HG03064 (cell line): ENCODE measurements around the gene LINC01488.

Experiments
- ATAC-seq: cut with Tn5 transposase; IDR thresholded peaks from one replicate; pipeline ENCODE4 v1.9.1; 2021; ENCODE audit warnings: low read depth; ENCODE audit not compliant: unreplicated experiment

The LINC01488 gene

DNA sequence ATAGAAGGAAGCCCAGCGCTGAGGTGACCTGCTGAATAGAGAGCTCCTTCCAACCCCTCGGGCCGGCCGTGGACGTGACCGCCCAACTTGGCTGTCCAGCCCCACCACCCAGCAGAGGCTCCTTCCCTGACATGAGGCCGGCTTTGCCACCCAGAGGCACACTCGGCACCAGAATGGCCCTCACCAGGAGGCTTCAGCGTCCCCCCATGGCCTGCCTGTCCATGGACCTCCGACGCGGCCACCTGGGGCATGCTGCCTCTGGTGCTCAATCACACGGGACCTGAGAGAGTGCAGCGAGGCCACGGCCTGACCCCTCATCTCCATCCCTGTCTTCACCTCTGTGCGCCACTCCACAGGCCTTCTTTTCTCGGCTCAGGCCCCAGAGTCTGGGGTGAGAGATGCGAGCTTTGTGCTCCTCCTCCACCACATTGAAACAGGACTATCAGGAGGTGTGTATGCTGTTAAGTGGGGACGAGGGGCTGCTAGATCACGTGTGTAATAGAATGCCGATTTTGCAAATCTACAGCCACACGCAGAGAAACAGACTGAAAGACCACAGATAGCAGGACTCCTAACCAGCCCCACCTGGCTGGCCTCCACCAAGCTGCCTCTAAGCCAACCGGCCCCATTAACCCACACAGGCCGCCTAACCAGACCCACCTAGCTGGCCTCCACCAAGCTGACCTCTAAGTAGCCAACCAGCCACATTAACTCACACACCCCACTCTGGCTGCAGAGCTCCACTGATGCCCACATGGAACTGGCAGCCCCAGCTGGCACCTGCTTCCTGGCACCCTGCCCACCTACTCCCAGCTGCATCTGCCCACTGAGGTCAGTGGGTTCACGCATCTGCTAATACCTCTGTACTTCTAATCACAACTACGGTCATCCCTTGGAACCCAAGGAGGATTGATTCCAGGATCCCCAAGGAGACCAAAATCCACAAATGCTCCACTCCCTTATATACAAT, 20.7 kb downstream of the LINC01488 start:
- ATAC-seq = no peak

DNA sequence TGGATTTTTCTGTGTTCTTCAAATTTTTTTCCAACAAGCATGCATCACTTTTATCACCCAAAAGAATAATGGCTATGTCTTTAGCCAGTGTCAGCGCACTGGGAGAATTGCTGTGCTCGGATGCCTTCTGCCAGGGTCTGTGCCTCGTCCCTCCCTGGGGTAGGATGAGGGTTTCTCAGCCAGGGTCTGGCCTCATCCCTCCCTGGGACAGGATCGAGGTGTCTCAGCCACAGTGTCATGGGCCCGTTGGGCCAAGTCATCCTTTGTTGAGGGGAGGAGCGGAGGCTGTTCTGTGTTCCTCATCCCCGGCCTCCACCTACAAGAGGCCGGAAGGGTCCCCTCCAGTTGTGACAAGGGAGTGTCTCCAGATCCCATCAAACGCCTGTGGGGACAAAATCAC, 22.7 kb downstream of the LINC01488 start:
- no peak for ATAC-seq

- no peak for ATAC-seq
Observed at GRCh38 chr11:69504576-69505335, 23.3 kb downstream of the LINC01488 start.

DNA sequence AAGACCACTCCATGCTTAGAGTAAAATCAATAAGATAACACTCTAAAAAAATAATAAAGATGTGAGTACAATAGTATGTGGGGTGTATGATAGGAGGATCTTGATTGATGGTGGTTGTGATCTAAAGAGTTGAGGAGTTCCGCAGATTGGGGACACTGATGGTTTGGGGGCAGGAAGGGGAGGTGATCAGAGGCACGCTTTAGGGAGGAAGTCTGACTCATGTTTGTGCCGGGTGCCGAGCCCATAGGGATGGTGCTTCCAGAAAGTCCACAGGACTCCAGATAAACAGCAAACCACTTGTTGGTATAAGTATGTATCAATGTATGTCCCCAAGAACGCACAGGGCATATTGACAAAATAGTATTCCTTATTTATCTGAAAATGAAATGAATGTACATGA, 27.5 kb downstream of the LINC01488 start:
- no peak for ATAC-seq

DNA sequence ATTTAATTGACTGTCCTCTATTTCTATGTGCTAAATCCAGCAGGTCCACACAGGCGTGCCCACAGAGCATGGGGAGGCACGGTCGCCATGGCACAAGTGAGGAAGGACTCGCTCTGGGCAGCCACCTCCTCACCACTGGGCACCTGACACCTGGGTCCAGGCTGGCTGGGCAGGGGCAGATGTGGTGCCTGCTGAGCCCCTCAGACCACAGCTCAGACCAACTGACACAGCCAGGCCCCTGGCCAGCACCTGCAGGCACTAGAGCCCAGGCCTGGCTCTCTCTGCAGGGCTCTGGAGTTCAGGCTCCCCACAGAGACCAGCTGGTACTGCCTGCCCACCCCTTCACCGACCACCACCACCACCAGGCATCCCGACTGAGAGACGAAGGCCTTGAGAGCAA, 27.9 kb downstream of the LINC01488 start:
- no peak for ATAC-seq

DNA sequence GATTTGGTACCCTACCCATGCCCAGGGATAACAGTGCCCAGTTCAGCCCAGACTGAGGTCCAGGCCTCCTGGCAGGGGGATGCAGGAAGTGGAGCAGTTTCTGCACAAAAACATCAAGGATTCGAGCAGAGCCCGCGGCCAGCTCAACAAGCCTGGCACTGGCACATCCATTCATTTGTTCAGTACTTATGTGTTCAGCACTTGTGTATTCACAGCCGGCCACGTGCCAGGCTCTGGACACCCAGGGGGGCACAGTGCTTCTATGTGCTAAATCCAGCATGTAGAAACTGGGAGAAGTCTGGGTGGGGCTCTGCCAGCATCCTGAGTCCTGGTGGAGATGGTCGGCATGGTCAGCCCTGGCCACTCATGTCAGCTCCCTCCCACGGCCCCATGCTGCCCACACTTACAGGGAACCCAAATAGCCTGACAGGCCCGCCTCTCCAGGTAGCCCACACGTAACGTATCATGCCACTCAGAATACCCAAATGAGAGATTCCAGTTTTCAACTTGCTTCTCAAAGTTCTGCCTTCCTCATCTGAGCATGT, 28.5 kb downstream of the LINC01488 start:
- no peak for ATAC-seq

- no peak for ATAC-seq
Observed at GRCh38 chr11:69510471-69511357, 29.3 kb downstream of the LINC01488 start.

GRCh38 chr11:69511358-69512055, 30.0 kb downstream of the LINC01488 start:
- ATAC-seq = no peak

DNA sequence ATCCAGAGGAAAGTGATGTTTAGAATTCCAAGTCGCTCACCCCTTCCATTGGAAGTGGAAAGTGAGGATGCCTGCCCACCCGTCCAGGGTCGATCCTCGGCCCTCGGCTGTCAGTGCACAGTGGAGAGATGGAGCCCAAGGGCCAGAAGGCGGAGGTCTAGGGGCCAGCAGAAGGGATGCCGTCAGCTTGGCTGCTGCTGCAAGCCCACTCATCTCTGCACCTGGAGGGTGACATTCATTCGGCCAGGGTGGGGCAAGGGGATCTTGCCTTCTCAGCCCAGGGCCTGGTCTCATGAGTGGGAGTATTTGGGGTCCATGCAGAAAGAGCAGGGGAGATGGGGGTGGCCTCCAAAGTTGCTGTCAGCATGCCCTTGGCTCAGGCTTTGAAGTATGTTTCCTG, 30.7 kb downstream of the LINC01488 start:
- no peak for ATAC-seq

DNA sequence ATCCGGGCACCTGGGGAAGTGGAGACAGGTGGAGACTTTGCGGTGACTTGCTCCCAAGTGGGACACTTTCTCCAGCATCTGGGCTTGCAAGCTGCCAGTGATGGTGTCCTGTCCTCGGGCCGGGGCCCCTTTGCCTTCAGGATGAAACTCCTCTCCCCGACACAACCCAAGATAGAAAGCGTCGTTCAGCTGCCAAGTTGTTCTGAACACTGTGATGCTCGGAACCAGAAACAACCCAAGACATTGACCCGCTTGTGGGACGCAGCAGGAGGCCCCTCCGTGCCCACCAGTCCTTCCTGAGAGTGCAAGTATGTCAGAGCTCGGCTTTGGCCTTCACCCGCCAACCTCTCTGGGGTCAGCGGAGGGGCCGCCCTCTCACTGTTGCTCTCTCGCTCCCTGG, 31.3 kb downstream of the LINC01488 start:
- ATAC-seq = no peak

DNA sequence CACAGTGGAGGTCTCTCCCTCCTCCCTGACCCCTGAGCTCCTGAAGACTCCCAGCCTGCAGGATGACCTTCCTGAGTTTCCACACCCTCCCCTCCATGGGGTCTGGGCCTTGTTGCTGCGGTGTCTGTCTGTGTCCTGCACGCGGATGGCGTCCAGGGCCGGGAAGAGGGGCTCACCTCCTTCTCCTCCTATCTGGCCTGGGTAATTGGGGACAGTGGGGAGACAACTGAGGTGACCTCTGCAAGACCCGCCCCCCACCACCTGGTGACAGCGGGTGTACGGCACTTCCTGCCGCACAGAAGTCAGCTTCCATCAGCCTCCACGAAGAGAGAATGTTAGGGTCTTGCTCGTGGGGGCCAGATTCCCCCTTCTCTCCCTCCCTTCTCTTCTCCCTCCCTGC, 31.7 kb downstream of the LINC01488 start:
- no peak for ATAC-seq

- no peak for ATAC-seq
Observed at GRCh38 chr11:69513663-69514224, 32.3 kb downstream of the LINC01488 start.

DNA sequence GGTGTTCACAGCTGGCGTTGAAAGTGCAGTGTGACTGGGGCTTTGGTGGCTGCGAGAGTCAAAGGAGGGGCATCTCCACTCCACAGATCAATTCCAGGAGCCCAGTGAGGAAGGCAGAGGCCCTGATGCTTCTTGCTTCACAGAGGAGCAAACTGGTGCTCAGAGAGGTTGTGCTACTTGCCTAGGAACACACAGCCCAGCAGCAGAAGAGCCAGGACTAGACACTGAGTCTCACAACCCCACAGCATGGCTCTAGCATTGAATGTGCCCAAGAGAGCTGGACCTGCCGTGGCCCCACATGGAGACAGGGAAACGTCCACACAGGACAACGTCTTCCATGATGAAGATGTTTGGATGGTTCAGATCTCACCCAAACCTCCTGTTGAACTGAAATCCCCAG, 33.3 kb downstream of the LINC01488 start:
- no peak for ATAC-seq

- no peak for ATAC-seq
Observed at GRCh38 chr11:69515271-69516245, 34.1 kb downstream of the LINC01488 start.

GRCh38 chr11:69516526-69516925, 35.1 kb downstream of the LINC01488 start:
- ATAC-seq = no peak

DNA sequence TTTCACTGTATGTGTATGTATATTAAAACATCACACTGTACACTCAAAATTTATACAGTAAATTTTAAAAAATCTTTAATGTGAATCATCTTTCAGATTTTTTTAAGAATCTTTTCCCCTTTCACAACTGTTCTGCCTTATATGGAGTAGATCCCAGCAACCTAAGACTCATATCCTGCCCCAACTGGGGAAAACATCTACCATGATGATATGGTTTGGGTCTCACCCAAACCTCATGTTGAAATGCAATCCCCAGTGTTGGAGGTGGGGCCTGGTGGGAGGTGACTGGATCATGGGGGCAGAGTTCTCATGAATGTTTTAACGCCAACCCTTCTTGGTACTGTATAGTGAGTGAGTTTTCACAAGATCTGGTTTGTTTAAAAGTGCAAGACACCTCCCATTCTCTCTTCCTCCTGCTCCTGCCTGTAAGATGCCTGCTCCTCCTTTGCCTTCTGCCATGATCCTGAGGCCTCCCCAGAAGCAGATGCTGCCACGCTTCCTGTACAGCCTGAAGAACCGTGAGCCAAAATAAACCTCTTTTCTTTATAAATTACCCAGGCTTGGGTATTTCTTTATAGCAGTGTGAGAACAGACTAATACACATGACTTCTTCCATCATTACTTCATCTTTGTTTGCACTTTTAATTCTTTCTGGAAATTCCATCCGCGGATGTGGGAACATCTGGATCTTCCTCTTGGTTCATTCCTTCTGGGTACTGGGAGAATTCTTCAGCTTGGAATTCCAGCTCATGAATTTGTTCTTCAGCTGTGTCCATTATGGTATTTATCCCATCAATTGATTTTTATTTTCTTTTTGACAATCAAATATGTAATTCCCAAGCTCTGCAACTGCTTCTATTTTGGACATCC, 36.9 kb downstream of the LINC01488 start:
- ATAC-seq = no peak

DNA sequence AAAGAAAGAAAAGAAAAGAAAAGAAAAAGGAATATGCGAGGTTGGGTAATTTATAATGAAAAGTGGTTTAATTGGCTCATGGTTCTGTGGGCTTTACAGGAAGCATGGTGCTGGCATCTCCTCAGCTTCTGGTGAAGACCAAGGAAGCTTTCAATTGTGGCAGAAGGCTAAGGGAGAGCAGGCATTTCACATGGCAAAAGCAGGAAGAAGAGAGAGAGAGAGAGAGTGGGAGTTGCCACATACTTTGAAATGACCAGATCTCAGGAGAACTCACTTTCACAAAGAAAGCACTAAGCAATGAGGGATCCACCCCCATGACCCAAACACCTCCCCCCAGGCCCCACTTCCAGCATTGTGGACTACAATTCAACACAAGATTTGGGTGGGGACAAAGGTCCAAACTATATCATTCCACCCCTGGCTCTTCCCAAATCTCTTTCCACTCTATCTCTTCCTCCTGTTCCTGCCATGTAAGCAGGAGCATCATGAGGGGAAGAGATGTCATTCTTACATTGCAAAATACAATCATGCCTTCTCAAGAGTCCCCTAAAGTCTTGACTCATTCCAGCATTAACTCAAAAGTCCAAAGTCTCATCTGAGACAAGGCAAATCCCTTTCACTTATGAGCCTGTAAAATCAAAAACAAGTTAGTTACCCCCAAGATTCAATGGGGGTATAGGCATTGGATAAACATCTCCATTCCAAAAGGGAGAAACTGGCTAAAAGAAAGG, 38.9 kb downstream of the LINC01488 start:
- no peak for ATAC-seq
